HG03045 (cell line): ENCODE results near the gene CHD9NB.
"Not testable (repeated sequence)": the region's sequence is repeated elsewhere in the genome, so short reads cannot be mapped to it uniquely, and the experiment has no call there.

Source experiments
- ATAC-seq: cut with Tn5 transposase; IDR thresholded peaks from one replicate; pipeline ENCODE4 v1.9.1; 2021; ENCODE audit warnings: mild to moderate bottlenecking, moderate library complexity; ENCODE audit not compliant: unreplicated experiment

The CHD9NB gene

GRCh38 chr16:53058441-53058840 is 5.7 kb upstream of the CHD9NB start:
- ATAC-seq: no peak

- ATAC-seq: no peak
These were observed 5.0 kb upstream of the CHD9NB start for GRCh38 chr16:53057658-53058057.

GRCh38 chr16:53056392-53056881 is 3.7 kb upstream of the CHD9NB start:
- ATAC-seq: no peak

- no peak for ATAC-seq
These were observed 3.1 kb upstream of the CHD9NB start for GRCh38 chr16:53055541-53056391.

- peak; percentile 85 for ATAC-seq
These were observed 2.2 kb upstream of the CHD9NB start, which contains the start of gene CHD9 for GRCh38 chr16:53054670-53055485. TSS of gene CHD9 (plus strand) at chr16:53054991. CDS start at chr16:53156090, 101,099 bp downstream.

DNA sequence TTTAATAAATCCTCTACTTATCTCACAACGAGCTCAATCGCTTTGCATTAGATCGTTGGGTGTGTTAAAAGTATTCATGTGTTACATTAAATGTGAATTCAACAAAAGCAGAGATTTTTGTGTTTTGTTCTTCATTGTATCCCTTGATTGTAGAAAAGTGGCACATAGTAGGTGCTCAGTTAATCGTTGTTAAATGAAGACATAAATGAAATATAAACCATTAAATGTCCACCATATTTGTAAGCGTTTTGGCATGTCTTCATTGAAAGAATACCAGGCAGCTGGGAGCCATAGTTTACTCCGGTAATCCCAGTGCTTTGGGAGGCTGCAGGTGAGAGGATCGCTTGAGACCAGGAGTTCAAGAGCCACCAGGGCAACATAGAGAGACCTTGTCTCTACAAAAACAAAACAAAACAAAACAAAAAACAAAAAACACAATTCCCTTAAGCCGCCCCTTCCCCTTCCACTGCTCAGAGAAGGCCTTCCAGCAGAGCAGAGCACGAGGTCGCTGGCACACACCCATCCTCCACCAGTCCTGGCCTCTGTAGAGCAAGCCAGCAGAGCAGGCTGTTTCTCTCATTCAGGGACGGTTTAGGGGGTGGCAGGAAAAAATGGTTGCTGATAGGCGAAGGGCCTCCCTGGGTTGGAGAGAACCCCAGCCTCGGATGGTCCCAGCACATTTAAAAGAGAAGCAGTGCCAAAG is 1.4 kb upstream of the CHD9NB start:
- peak; percentile 35 for ATAC-seq

GRCh38 chr16:53051255-53051654 is 1.4 kb downstream of the CHD9NB start:
- ATAC-seq: not testable (repeated sequence)

GRCh38 chr16:53048139-53048915 is 4.4 kb downstream of the CHD9NB start:
- ATAC-seq: no peak

DNA sequence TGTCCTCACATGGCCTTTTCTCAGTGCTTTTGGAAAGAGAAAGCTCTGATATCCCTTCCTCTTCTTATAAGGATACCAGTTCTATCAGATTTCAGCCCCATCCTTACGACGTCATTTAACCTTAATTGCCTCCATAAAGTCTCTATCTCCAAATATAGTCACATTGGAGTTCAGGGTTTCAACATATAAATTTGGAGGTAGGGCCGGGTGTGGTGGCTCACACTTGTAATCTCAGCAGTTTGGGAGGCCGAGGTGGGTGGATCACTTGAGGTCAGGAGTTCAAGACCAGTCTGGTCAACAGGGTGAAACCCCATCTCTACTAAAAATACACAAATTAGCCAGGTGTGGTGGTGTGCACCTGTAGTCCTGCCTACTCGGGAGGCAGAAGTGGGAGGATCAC is 5.2 kb downstream of the CHD9NB start:
- ATAC-seq: not testable (repeated sequence)

- no peak for ATAC-seq
These were observed 7.1 kb downstream of the CHD9NB start for GRCh38 chr16:53045341-53046220.

DNA sequence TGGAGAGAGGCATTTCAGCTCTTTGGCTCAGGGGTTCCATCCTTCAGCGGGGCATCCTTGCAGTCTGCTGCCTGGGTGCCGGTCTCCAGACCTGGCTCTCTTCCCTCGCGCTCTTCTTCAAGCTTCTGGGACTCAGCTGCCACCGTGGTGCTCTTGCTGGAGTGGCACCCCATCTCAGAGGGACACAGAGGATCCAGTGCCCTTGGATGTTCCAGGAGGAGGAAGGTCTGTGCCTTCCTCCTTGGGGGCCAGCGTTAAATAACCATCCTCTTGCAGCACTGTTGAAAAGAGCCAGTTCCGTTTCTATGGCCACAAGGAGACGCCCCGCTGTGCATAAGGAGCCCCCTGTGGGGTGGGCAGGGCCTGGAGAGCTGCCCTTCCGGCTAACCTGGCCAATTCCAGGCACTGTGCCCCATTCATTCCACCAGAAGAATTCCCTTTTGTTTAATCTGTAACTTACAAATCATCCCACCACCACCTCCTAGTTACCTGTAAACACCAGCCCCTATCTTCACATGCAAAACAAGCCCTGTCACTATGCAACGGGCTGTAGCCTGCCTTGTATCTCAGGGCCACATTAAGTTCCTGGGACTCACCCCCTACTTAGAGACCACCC is 8.6 kb downstream of the CHD9NB start:
- no peak for ATAC-seq

DNA sequence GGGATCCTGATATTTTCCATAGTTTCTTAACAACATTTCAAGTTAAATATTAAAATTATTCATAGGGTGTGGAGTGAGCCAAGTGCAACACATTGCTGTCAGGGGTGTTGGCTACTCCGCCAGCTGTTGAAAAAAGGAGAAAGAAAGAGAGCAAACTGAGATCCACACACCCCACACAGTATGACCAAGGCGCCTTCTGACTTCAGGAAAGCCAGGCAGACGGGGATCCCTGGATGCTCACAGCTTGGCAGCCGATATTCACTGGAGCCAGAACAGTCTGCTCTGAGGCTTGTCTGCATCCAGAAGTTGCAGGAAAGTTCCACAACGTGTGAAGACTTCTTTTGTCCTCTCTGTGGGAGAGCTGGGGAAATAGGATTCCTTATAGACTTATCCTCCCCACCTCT is 9.3 kb downstream of the CHD9NB start:
- ATAC-seq: no peak

GRCh38 chr16:53042235-53042701 is 10.4 kb downstream of the CHD9NB start:
- no peak for ATAC-seq

- no peak for ATAC-seq
These were observed 11.2 kb downstream of the CHD9NB start for GRCh38 chr16:53041320-53042051.

- ATAC-seq: no peak
These were observed 11.9 kb downstream of the CHD9NB start for GRCh38 chr16:53040788-53041187.

DNA sequence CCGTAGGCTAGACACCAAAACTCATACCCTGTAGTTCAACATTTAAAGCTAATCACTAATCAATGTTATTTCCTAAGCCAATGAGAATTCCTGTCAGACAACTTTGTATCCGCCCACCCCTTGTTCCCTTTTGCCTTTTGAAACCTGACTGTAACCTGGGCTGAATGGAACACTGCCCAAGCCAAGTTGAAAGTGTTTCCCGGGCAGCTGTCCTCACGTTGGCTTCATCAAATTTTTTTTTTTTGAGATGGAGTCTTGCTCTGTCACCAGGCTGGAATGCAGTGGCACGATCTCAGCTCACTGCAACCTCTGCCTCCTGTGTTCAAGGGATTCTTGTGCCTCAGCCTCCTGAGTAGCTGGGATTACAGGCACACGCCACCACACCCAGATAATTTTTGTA is 16.0 kb downstream of the CHD9NB start:
- ATAC-seq: not testable (repeated sequence)

DNA sequence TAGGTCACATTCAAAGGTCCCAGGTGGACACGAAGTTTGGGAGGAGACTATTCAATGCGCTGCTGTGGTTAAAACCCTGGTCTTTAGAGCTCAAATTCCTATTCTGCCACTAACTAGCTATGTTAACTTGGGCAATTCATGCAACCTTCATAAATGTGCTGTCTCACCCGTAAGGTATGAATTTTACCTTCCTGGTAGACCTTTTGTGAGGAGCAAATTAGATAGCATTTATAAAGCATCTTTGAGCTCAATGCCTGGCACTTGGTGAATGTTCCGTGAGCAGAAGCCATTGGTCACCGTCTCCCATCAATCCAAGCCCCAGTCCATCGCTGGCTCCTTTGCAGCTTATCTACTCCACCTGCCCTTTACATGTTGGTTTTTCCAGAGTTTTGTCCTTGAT is 16.6 kb downstream of the CHD9NB start:
- no peak for ATAC-seq
